H1 (cell line): ENCODE data around the gene FNDC7. TPM values are rescaled to one million over a fixed set of nuclear protein-coding genes. Genes with fewer than 3 reads are reported as not detected.

Experiments used
- CTCF ChIA-PET: fragments of 300-600 bp; sonication (Branson Sonifier 250); formaldehyde crosslinking; loops from one replicate; lab custom pipeline; 2021; ENCODE audit not compliant: partially characterized antibody; lab: Charles Lee
- POLR2A ChIA-PET: fragments of 300-600 bp; sonication (Branson Sonifier 250); formaldehyde crosslinking; loops from one replicate; lab custom pipeline; 2021; ENCODE audit warnings: inconsistent platforms; ENCODE audit not compliant: partially characterized antibody; lab: Charles Lee
- DNase-seq, 2 experiments: peaks; one replicate each; pipeline versions ENCODE4 v3.0.0 to v3.0.0-alpha.2; 2010 to 2022; ENCODE audit warnings: low spot score in 2 of 2, low read depth in 1 of 2, mixed read lengths in 1 of 2
- FAIRE-seq: peaks from 2 replicates; lab custom pipeline; 2011; peaks lifted over from hg19 to GRCh38; lab: Jason Lieb, UNC
- H2AFZ ChIP-seq: 2 replicates; pipeline ENCODE4 v1.8.1; 2012; ENCODE audit warnings: low read length, inconsistent platforms
- H2AK5ac ChIP-seq: 2 replicates; pipeline ENCODE4 v1.6.1; 2013; ENCODE audit warnings: low read depth, low read length
- H2BK120ac ChIP-seq: replicated peaks from 2 replicates; pipeline ENCODE3; 2013; ENCODE audit warnings: low read depth, low read length, inconsistent platforms
- H2BK12ac ChIP-seq: 2 replicates; pipeline ENCODE4 v1.6.1; 2013; ENCODE audit warnings: low read depth, low read length
- H2BK15ac ChIP-seq: 2 replicates; pipeline ENCODE4 v1.6.1; 2013; ENCODE audit warnings: low read length
- H2BK20ac ChIP-seq: 2 replicates; pipeline ENCODE4 v1.6.1; 2013; ENCODE audit warnings: low read length
- H2BK5ac ChIP-seq: 2 replicates; pipeline ENCODE4 v1.6.1; 2013; ENCODE audit warnings: low read depth, low read length
- H3K14ac ChIP-seq: 2 replicates; pipeline ENCODE4 v1.6.1; 2013; ENCODE audit warnings: inconsistent platforms; ENCODE audit not compliant: insufficient read length
- H3K18ac ChIP-seq: 2 replicates; pipeline ENCODE4 v1.6.1; 2013; ENCODE audit warnings: low read length; ENCODE audit errors: extremely low read depth
- H3K23ac ChIP-seq: 2 replicates; pipeline ENCODE4 v1.6.1; 2013; ENCODE audit warnings: inconsistent platforms; ENCODE audit not compliant: insufficient read length
- H3K23me2 ChIP-seq: 2 replicates; pipeline ENCODE4 v1.6.1; 2013; ENCODE audit warnings: low read depth, low read length
- H3K27ac ChIP-seq: 2 replicates; pipeline ENCODE4 v1.6.1; 2011; ENCODE audit warnings: low read depth, low read length, inconsistent platforms
- H3K27me3 ChIP-seq, 4 experiments: replicated peaks in 1 of 4; 1 replicate in 1 of 4; 2 replicates in 3 of 4; pipeline versions ENCODE4 v1.6.1 to v1.8.1; 2011 to 2013; ENCODE audit warnings: low read length in 3 of 4, mild to moderate bottlenecking in 3 of 4, inconsistent platforms in 2 of 4, mixed read lengths in 2 of 4, moderate library complexity in 1 of 4; ENCODE audit not compliant: control insufficient read depth in 3 of 4, insufficient read depth in 3 of 4; ENCODE audit errors: extremely low read depth in 1 of 4
- H3K36me3 ChIP-seq, 4 experiments: 2 replicates each; pipeline versions ENCODE4 v1.6.1 to v1.8.1; 2011 to 2013; ENCODE audit warnings: mild to moderate bottlenecking in 4 of 4, low read length in 3 of 4, moderate library complexity in 2 of 4, control low read depth in 1 of 4, inconsistent platforms in 1 of 4; ENCODE audit not compliant: insufficient read depth in 4 of 4, control insufficient read depth in 2 of 4
- H3K4ac ChIP-seq: replicated peaks from 2 replicates; pipeline ENCODE3; 2013; ENCODE audit warnings: low read length, low read depth, mixed read lengths, inconsistent platforms; ENCODE audit not compliant: insufficient read length
- H3K4me1 ChIP-seq, 4 experiments: replicated peaks in 1 of 4; 1 replicate in 1 of 4; 2 replicates in 3 of 4; pipeline versions ENCODE4 v1.6.1 to v1.8.1; 2011 to 2013; ENCODE audit warnings: low read length in 3 of 4, inconsistent platforms in 2 of 4, mixed read lengths in 1 of 4; ENCODE audit not compliant: insufficient read depth in 4 of 4, control insufficient read depth in 3 of 4
- H3K4me2 ChIP-seq, 2 experiments: 2 replicates each; pipeline versions ENCODE4 v1.6.1 to v1.8.1; 2011 to 2013; ENCODE audit warnings: low read depth in 2 of 2, low read length in 2 of 2, control low read depth in 1 of 2, inconsistent platforms in 1 of 2, mild to moderate bottlenecking in 1 of 2; ENCODE audit not compliant: insufficient read depth in 1 of 2
- H3K4me3 ChIP-seq, 4 experiments: fragments of 200-600, 300-600 bp in 1 of 4; sonication (generic), shearing (Covaris generic), sonication (Bioruptor Twin) in 1 of 4; 2 replicates each; pipeline versions ENCODE4 v1.5.1 to v1.8.1; 2011 to 2016; ENCODE audit warnings: low read length in 4 of 4, low read depth in 3 of 4, control low read depth in 2 of 4, inconsistent platforms in 2 of 4, mild to moderate bottlenecking in 2 of 4, mixed read lengths in 1 of 4, moderate library complexity in 1 of 4; ENCODE audit not compliant: insufficient read depth in 2 of 4; ENCODE audit errors: extremely low read depth in 1 of 4
- H3K56ac ChIP-seq: replicated peaks from 2 replicates; pipeline ENCODE3; 2013; ENCODE audit warnings: low read depth, mild to moderate bottlenecking, mixed read lengths, low read length, inconsistent platforms; ENCODE audit not compliant: insufficient read length
- H3K79me1 ChIP-seq: 2 replicates; pipeline ENCODE4 v1.6.1; 2013; ENCODE audit warnings: low read depth, low read length, control low read depth
- H3K79me2 ChIP-seq, 2 experiments: 2 replicates each; pipeline versions ENCODE4 v1.6.1 to v1.8.1; 2012 to 2013; ENCODE audit warnings: low read length in 2 of 2, mild to moderate bottlenecking in 2 of 2, inconsistent platforms in 1 of 2; ENCODE audit not compliant: insufficient read depth in 2 of 2, control insufficient read depth in 1 of 2
- H3K9ac ChIP-seq, 4 experiments: replicated peaks in 1 of 4; 1 replicate in 1 of 4; 2 replicates in 3 of 4; pipeline versions ENCODE4 v1.6.1 to v1.8.1; 2011 to 2013; ENCODE audit warnings: low read depth in 3 of 4, low read length in 3 of 4, control low read depth in 2 of 4, mild to moderate bottlenecking in 2 of 4, moderate library complexity in 2 of 4, inconsistent platforms in 1 of 4; ENCODE audit errors: extremely low read depth in 1 of 4
- H3K9me3 ChIP-seq, 2 experiments: 2 replicates each; pipeline versions ENCODE4 v1.6.1 to v1.8.1; 2012 to 2013; ENCODE audit warnings: mild to moderate bottlenecking in 2 of 2, moderate library complexity in 2 of 2, control low read depth in 1 of 2, inconsistent platforms in 1 of 2, low read depth in 1 of 2, low read length in 1 of 2, mixed read lengths in 1 of 2; ENCODE audit not compliant: insufficient read depth in 2 of 2
- H4K20me1 ChIP-seq, 2 experiments: replicated peaks in 1 of 2; 2 replicates each; pipeline versions ENCODE3 to v1.8.1; 2011 to 2013; ENCODE audit warnings: inconsistent platforms in 2 of 2, low read length in 2 of 2, mild to moderate bottlenecking in 1 of 2; ENCODE audit not compliant: insufficient read depth in 2 of 2, control insufficient read depth in 1 of 2
- H4K5ac ChIP-seq: 2 replicates; pipeline ENCODE4 v1.6.1; 2013; ENCODE audit warnings: low read length, low read depth, mixed read lengths, inconsistent platforms; ENCODE audit not compliant: insufficient read length
- H4K8ac ChIP-seq: 2 replicates; pipeline ENCODE4 v1.8.0; 2013; ENCODE audit warnings: mild to moderate bottlenecking, moderate library complexity, low read length, inconsistent platforms; ENCODE audit not compliant: insufficient read depth; ENCODE audit errors: extremely low read depth
- H4K91ac ChIP-seq: replicated peaks from 2 replicates; pipeline ENCODE3; 2013; ENCODE audit warnings: low read length, mixed read lengths, inconsistent platforms; ENCODE audit not compliant: insufficient read length
- ATF2 ChIP-seq: IDR thresholded peaks from 2 replicates; pipeline ENCODE4 v1.6.1; 2012; ENCODE audit warnings: low read length, inconsistent platforms
- BACH1 ChIP-seq: IDR thresholded peaks from 2 replicates; pipeline ENCODE4 v1.6.1; 2012; ENCODE audit warnings: low read length, improper control_type of control experiment
- CHD2 ChIP-seq: IDR thresholded peaks from 2 replicates; pipeline ENCODE4 v1.6.1; 2012; ENCODE audit warnings: low read length, improper control_type of control experiment
- E2F6 ChIP-seq: IDR thresholded peaks from 2 replicates; pipeline ENCODE4 v1.6.1; 2012; ENCODE audit warnings: inconsistent platforms
- POLR2A ChIP-seq, 2 experiments: IDR thresholded peaks; 1 replicate in 1 of 2; 2 replicates in 1 of 2; pipeline ENCODE4 v1.6.1; 2011; ENCODE audit warnings: low read depth in 2 of 2, low read length in 2 of 2, mild to moderate bottlenecking in 2 of 2; ENCODE audit errors: control extremely low read depth in 1 of 2
- WGBS, 2 experiments: shearing (Covaris generic) in 1 of 2; methylation state at CpG; one replicate each; pipeline versions ENCODE4 v1.1.6 to v1.1.7; 2013 to 2015; ENCODE audit warnings: low lambda C conversion rate in 2 of 2, mixed read lengths in 2 of 2, inconsistent platforms in 1 of 2, low coverage in 1 of 2, missing lambda C conversion rate in 1 of 2; ENCODE audit not compliant: insufficient replicate concordance in 2 of 2, insufficient coverage in 1 of 2, insufficient read length in 1 of 2; ENCODE audit errors: extremely low coverage in 1 of 2, missing lambda C conversion rate in 1 of 2; 5-methylcytosine and 5-hydroxymethylcytosine counted together
- polyA plus RNA-seq, 7 experiments: library from polyadenylated mRNA; depleted of rRNA in 3 of 7; stranded (reverse) in 5 of 7; unstranded in 2 of 7; fragments of >200 nt in 5 of 7; fragments of 200-250 nt in 2 of 7; gene quantifications; 1 replicate in 5 of 7; 2 replicates in 1 of 7; 4 replicates in 1 of 7; pipeline versions ENCODE4 v1.2.1 to v1.2.3, GENCODE V29; 2011 to 2013; ENCODE audit warnings: missing spikeins in 2 of 7, mixed read lengths in 2 of 7
- total RNA-seq: library from RNA; stranded (reverse); fragmentation: NEBNext Ultra II Directional; extraction: Animal tissue kit (Norgen Biotek cat#: 25700); gene quantifications from 2 replicates; pipeline ENCODE4 v1.2.1, GENCODE V29; 2021
- TF ChIP-seq, protein P1 (sequence below): IDR thresholded peaks from 2 replicates; pipeline ENCODE4 v1.6.1; 2012; ENCODE audit warnings: inconsistent platforms
- TF ChIP-seq, protein P2 (sequence below), 3 experiments: IDR thresholded peaks; 1 replicate in 2 of 3; 2 replicates in 1 of 3; pipeline versions ENCODE4 v1.5.1 to v1.6.1; 2011; ENCODE audit warnings: low read length in 3 of 3, mild to moderate bottlenecking in 3 of 3, inconsistent platforms in 2 of 3, low read depth in 1 of 3, moderate library complexity in 1 of 3; ENCODE audit not compliant: insufficient read depth in 1 of 3; ENCODE audit errors: control extremely low read depth in 1 of 3

Gene FNDC7
- total and polyA plus RNA-seq, 2 of the 8 experiments (the other 6 are each of a cell fraction or from before 2014, with no cell fraction given): 0.13 to 0.20 TPM

GRCh38 chr1:108785880-108786279 is 73.2 kb downstream of the FNDC7 start:
- peaks cover 25 to 28% of the 10 kb centered on the region in 2 experiments for H3K9me3 ChIP-seq
- no peaks in the 10 kb centered on the region for H3K79me1 ChIP-seq
- no peak overlapping the region for H2AFZ ChIP-seq
- H2BK12ac ChIP-seq: no peak overlapping the region
- H4K20me1 ChIP-seq: no peaks in the 10 kb centered on the region
- H2BK120ac ChIP-seq: no peak overlapping the region
- H2AK5ac ChIP-seq: no peak overlapping the region
- no peak overlapping the region for H2BK5ac ChIP-seq
- no peak overlapping the region for H3K14ac ChIP-seq
- H3K18ac ChIP-seq: no peak overlapping the region
- no peak overlapping the region for H3K23ac ChIP-seq
- FAIRE-seq (no peak), DNase-seq (no peak)
- ChIA-PET POLR2A (no interaction called here), CTCF (no interaction called here)
- H2BK20ac ChIP-seq: no peak overlapping the region
- H3K4ac ChIP-seq: no peak overlapping the region
- no peak for TF ChIP-seq POLR2A (IDR thresholded peaks at IDR 0.05; ENCODE audit: control extremely low read depth in 1 of 2, low read depth in 2 of 2, low read length in 2 of 2)
- TF ChIP-seq CHD2: no peak
- TF ChIP-seq E2F6: no peak
- TF ChIP-seq ATF2: no peak
- TF ChIP-seq BACH1: no peak
- TF ChIP-seq, protein P1, sequence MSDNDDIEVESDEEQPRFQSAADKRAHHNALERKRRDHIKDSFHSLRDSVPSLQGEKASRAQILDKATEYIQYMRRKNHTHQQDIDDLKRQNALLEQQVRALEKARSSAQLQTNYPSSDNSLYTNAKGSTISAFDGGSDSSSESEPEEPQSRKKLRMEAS: no peak
- TF ChIP-seq, protein P2, sequence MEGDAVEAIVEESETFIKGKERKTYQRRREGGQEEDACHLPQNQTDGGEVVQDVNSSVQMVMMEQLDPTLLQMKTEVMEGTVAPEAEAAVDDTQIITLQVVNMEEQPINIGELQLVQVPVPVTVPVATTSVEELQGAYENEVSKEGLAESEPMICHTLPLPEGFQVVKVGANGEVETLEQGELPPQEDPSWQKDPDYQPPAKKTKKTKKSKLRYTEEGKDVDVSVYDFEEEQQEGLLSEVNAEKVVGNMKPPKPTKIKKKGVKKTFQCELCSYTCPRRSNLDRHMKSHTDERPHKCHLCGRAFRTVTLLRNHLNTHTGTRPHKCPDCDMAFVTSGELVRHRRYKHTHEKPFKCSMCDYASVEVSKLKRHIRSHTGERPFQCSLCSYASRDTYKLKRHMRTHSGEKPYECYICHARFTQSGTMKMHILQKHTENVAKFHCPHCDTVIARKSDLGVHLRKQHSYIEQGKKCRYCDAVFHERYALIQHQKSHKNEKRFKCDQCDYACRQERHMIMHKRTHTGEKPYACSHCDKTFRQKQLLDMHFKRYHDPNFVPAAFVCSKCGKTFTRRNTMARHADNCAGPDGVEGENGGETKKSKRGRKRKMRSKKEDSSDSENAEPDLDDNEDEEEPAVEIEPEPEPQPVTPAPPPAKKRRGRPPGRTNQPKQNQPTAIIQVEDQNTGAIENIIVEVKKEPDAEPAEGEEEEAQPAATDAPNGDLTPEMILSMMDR (IDR thresholded peaks at IDR 0.05; ENCODE audit: control extremely low read depth in 1 of 3, insufficient read depth in 1 of 3, low read depth in 1 of 3, low read length in 3 of 3): no peak
- no peaks in the 10 kb centered on the region for H3K4me1 ChIP-seq
- H4K8ac ChIP-seq: no peak overlapping the region
- peaks cover 2 to 40% (median 18%) of the 10 kb centered on the region in 4 experiments; a peak in 5 of 8 replicates for H3K36me3 ChIP-seq
- no peak overlapping the region for H3K27ac ChIP-seq
- H3K79me2 ChIP-seq: no peaks in the 10 kb centered on the region
- H3K56ac ChIP-seq: no peak overlapping the region
- no peak overlapping the region for H2BK15ac ChIP-seq
- H3K4me2 ChIP-seq: no peak overlapping the region
- no peak overlapping the region for H4K5ac ChIP-seq
- no peak overlapping the region for H4K91ac ChIP-seq
- H3K27me3 ChIP-seq: no peaks in the 10 kb centered on the region
- H3K4me3 ChIP-seq: no peak overlapping the region
- H3K9ac ChIP-seq: no peak overlapping the region
- WGBS, 2 experiments: 87% methylated on average over 2 of the region's 2 CpGs; no CpG with 5 or more reads in 1 of the 2 experiments
- no peaks in the 10 kb centered on the region for H3K23me2 ChIP-seq
